Measurements from ENCODE around the gene DDB1.

The DDB1 gene

GRCh38 chr11:61295596-61295926, 37.3 kb downstream of the DDB1 start:
- no peak for DNase-seq (ENCODE audit: low spot score in 2 of 2)
- no peak overlapping the region for H3K27ac Mint-ChIP-seq (ENCODE audit: low read depth)
- ATAC-seq (replicated peaks; ENCODE audit: extremely low read depth, poor library complexity, severe bottlenecking), result no peak
- peaks cover 27% of the 10 kb centered on the region for H3K27me3 Mint-ChIP-seq
- no peaks in the 10 kb centered on the region for H3K9me3 Mint-ChIP-seq
- peak overlapping the region; percentile 73 for H3K4me3 Mint-ChIP-seq
- H3K4me1 Mint-ChIP-seq, result peaks cover 36% of the 10 kb centered on the region
- H3K36me3 Mint-ChIP-seq (ENCODE audit: insufficient read depth), result peaks cover 10% of the 10 kb centered on the region

DNA sequence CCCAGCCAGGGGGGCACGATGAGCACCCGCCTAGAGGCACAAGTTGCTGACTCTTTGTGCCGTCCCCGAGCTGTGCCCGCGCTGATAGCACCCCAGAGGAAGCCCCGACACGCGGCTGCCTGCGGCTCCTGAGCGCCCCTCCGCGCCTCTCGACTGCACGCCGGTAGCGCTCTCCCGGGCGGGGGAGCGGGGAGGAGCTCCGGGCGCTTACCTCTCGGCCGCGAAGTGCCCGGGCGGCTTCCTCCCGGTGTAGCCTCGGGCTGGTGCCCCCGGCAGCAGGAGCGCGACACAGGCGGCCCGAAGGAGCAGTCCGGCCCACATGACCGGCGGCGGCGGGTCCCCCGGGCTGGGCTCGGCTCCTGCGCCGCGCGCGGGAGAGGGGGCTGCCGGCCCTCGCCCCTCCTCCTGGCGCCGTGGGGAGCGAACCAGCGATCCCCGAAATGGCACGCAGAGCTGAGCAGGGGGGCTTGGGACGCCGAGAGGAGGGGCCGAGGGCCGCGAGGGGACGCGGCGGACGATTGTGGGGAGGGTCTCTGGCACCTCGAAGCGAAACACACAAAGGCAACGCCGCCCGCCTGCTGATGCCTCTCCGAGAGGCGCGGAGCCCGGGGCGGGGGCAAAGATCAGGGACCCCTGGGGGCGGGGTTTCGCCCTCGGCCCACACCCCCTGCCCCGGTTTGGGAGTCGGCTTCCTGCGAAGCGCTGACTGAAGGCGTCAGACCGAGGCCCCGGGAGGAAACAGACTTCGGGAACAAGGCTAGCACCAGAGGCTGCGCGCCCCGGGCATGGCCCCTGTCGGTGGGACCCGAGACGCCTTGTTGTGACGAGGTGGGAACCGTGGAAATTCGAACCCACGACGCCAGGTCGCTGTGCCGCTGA, 37.9 kb downstream of the DDB1 start, which contains the start of gene VWCE:
TSS of gene VWCE (minus strand) at position 600 of the 879 bp plus-strand sequence. CDS start at position 321, 279 bp downstream.
- H3K9me3 Mint-ChIP-seq, result no peaks in the 10 kb centered on the region
- H3K36me3 Mint-ChIP-seq (ENCODE audit: insufficient read depth), result peaks cover 5% of the 10 kb centered on the region
- peaks cover 27% of the 10 kb centered on the region for H3K27me3 Mint-ChIP-seq
- no peak within 1 kb of the TSS for H3K27ac Mint-ChIP-seq (ENCODE audit: low read depth)
- peaks cover 36% of the 10 kb centered on the region for H3K4me1 Mint-ChIP-seq
- H3K4me3 Mint-ChIP-seq, result peak within 1 kb of the TSS; percentile 73
- ATAC-seq (replicated peaks; ENCODE audit: extremely low read depth, poor library complexity, severe bottlenecking) (peak; percentile 88), DNase-seq (ENCODE audit: low spot score in 2 of 2) (peak; percentile 42 to 47)

GRCh38 chr11:61293867-61294716, 38.8 kb downstream of the DDB1 start:
- DNase-seq (ENCODE audit: low spot score in 2 of 2), result no peak
- H3K4me1 Mint-ChIP-seq, result peaks cover 35% of the 10 kb centered on the region
- H3K27ac Mint-ChIP-seq (ENCODE audit: low read depth), result no peak overlapping the region
- H3K4me3 Mint-ChIP-seq, result peak overlapping the region; percentile 73
- peaks cover 27% of the 10 kb centered on the region for H3K27me3 Mint-ChIP-seq
- peak; percentile 29 for ATAC-seq (replicated peaks; ENCODE audit: extremely low read depth, poor library complexity, severe bottlenecking)
- peaks cover 5% of the 10 kb centered on the region for H3K36me3 Mint-ChIP-seq (ENCODE audit: insufficient read depth)
- no peaks in the 10 kb centered on the region for H3K9me3 Mint-ChIP-seq

- Mint-ChIP-seq H3K27ac (ENCODE audit: low read depth) (no peak overlapping the region), H3K36me3 (ENCODE audit: insufficient read depth) (peaks cover 3% of the 10 kb centered on the region), H3K27me3 (peaks cover 29% of the 10 kb centered on the region), H3K4me3 (peak overlapping the region; percentile 73), H3K4me1 (peaks cover 19% of the 10 kb centered on the region), H3K9me3 (no peaks in the 10 kb centered on the region)
- ATAC-seq (replicated peaks; ENCODE audit: extremely low read depth, poor library complexity, severe bottlenecking) (no peak), DNase-seq (ENCODE audit: low spot score in 2 of 2) (no peak)
Observed at GRCh38 chr11:61292356-61292755, 40.5 kb downstream of the DDB1 start.

- Mint-ChIP-seq H3K27me3 (peaks cover 36% of the 10 kb centered on the region), H3K9me3 (no peaks in the 10 kb centered on the region), H3K36me3 (ENCODE audit: insufficient read depth) (peaks cover 3% of the 10 kb centered on the region), H3K4me3 (no peak overlapping the region), H3K4me1 (peaks cover 12% of the 10 kb centered on the region), H3K27ac (ENCODE audit: low read depth) (no peak overlapping the region)
- ATAC-seq (replicated peaks; ENCODE audit: extremely low read depth, poor library complexity, severe bottlenecking) (no peak), DNase-seq (ENCODE audit: low spot score in 2 of 2) (no peak)
Observed at GRCh38 chr11:61290905-61291690, 41.8 kb downstream of the DDB1 start.

DNA sequence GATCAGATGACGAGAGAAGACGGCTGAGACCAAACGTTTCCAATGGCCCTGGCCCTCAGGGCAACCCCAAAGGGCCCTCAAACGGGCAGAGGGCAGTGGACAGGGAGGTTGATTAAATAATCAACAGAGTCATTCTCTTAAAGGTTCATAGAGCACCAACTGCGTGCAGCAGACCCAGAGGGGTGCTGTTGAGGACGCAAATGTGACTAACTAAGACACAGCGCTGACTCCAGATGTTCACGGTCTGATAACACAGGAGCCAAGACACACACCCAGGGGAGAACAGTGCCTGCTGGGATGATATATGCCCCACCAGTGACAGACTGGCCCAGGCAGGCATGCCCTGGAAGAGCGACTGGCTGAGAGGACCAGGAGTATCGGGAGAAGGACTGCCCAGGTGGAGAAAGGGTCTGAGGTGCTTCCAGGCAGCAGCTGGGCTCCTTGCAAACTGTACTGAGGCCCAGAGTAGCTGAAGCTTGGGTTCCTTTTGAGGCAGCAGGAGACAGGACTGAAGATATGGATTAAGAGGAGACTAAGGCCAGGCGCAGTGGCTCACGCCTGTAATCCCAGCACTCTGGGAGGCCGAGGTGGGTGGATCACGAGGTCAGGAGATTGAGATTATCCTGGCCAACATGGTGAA, 45.4 kb downstream of the DDB1 start:
- H3K27me3 Mint-ChIP-seq, result peaks cover 17% of the 10 kb centered on the region
- ATAC-seq (replicated peaks; ENCODE audit: extremely low read depth, poor library complexity, severe bottlenecking) (no peak), DNase-seq (ENCODE audit: low spot score in 2 of 2) (no peak)
- no peak overlapping the region for H3K4me3 Mint-ChIP-seq
- H3K36me3 Mint-ChIP-seq (ENCODE audit: insufficient read depth), result no peaks in the 10 kb centered on the region
- peaks cover 5% of the 10 kb centered on the region for H3K9me3 Mint-ChIP-seq
- no peaks in the 10 kb centered on the region for H3K4me1 Mint-ChIP-seq
- no peak overlapping the region for H3K27ac Mint-ChIP-seq (ENCODE audit: low read depth)

DNA sequence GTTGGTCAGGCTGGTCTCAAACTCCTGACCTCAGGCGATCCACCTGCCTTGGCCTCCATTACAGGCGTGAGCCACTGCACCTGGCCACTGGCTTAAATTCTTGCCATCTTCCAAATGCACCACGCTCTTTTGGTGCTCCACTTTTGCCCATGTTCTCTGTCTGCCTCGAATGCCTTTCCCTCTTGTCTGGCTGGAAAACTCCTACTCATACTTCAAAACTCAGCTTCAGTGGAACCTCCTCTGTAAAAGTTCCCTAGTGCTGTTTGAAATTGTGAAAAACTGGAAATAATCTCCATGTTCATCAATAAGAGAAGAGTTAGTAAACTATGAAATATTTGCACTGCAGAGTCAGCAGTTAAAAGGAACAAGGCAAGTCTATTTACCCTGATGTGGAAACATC, 49.3 kb downstream of the DDB1 start:
- H3K27ac Mint-ChIP-seq (ENCODE audit: low read depth), result no peak overlapping the region
- H3K36me3 Mint-ChIP-seq (ENCODE audit: insufficient read depth), result no peaks in the 10 kb centered on the region
- no peak overlapping the region for H3K4me3 Mint-ChIP-seq
- ATAC-seq (replicated peaks; ENCODE audit: extremely low read depth, poor library complexity, severe bottlenecking) (no peak), DNase-seq (ENCODE audit: low spot score in 2 of 2) (no peak)
- H3K4me1 Mint-ChIP-seq, result peaks cover 5% of the 10 kb centered on the region
- peaks cover 9% of the 10 kb centered on the region for H3K27me3 Mint-ChIP-seq
- peaks cover 5% of the 10 kb centered on the region for H3K9me3 Mint-ChIP-seq

DNA sequence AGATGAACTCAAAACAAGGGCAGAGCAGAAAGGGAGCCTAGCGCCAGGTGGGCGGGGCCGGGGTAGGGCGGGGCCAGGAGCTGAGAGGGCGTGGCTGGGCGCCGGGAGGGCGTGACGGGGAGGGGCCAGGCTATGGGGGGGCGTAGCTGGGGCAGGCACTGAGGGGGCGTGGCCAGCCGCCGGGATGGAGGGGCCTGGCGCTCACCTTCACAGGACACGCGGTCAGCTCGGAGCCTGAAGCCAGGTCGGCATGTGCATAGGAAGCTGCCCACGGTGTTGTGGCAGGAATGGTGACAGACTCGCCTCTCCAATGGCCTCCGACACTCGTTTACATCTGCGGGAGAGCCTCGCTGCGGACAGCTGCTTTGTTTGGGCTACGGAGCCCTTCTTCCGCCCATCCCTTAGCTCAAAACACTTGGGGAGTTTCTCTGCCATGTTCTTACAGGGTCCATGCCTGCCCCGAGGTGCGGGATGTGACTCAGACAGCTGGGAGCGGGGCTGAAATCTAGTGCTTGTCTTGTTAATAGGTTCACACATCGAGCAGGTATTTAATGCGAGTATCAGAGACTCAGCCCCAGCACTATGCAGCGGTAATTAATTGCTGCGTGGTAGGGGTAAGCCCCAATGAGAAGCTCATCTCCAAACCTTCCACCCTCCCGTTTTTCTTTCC, 51.2 kb downstream of the DDB1 start:
- no peaks in the 10 kb centered on the region for H3K36me3 Mint-ChIP-seq (ENCODE audit: insufficient read depth)
- H3K4me3 Mint-ChIP-seq, result no peak overlapping the region
- H3K9me3 Mint-ChIP-seq, result peaks cover 5% of the 10 kb centered on the region
- H3K4me1 Mint-ChIP-seq, result peaks cover 5% of the 10 kb centered on the region
- DNase-seq (ENCODE audit: low spot score in 2 of 2) (no peak), ATAC-seq (replicated peaks; ENCODE audit: extremely low read depth, poor library complexity, severe bottlenecking) (no peak)
- no peak overlapping the region for H3K27ac Mint-ChIP-seq (ENCODE audit: low read depth)
- H3K27me3 Mint-ChIP-seq, result peaks cover 10% of the 10 kb centered on the region

DNA sequence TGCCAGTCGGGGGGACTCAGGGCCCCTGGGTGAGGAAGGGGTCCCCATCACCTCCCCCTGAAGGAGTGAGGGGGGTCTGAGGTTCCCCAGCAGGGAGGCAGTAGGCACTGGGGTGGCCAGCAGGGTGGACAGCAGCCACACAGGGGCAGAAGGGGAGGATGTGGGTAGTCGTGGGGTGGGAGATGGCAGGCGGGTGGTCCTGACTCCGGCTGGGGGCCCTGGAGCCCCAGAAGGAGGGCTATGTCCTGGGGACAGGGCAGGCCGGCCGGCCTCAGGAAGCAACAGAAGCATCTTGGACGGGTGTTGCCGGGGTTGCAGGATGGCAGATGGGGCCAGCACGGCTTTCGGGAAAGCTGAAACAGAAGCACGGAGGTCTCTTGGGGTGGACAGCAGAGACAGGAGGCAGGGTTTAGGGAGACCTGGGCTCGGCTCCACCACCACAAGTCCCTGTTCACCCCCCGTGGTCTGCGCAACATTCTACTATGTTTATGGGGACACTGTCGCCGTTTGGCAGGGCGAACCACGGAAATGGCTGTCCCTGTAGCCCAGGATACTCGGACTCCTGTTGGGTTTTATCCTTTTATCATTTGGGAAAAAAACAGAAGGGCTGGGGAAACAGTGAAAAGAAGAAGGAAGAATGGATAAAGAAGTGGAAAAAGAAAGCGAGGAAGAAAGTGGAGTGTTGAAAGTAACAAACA, 51.9 kb downstream of the DDB1 start:
- Mint-ChIP-seq H3K9me3 (peaks cover 5% of the 10 kb centered on the region), H3K27me3 (peaks cover 10% of the 10 kb centered on the region), H3K4me1 (peaks cover 5% of the 10 kb centered on the region), H3K4me3 (no peak overlapping the region), H3K27ac (ENCODE audit: low read depth) (no peak overlapping the region), H3K36me3 (ENCODE audit: insufficient read depth) (no peaks in the 10 kb centered on the region)
- ATAC-seq (replicated peaks; ENCODE audit: extremely low read depth, poor library complexity, severe bottlenecking) (no peak), DNase-seq (ENCODE audit: low spot score in 2 of 2) (no peak)

GRCh38 chr11:61279934-61280659, 52.8 kb downstream of the DDB1 start:
- Mint-ChIP-seq H3K27ac (ENCODE audit: low read depth) (no peak overlapping the region), H3K9me3 (peaks cover 5% of the 10 kb centered on the region), H3K4me1 (peaks cover 5% of the 10 kb centered on the region), H3K27me3 (peaks cover 10% of the 10 kb centered on the region), H3K4me3 (no peak overlapping the region), H3K36me3 (ENCODE audit: insufficient read depth) (no peaks in the 10 kb centered on the region)
- DNase-seq (ENCODE audit: low spot score in 2 of 2), result no peak
- ATAC-seq (replicated peaks; ENCODE audit: extremely low read depth, poor library complexity, severe bottlenecking), result no peak

GRCh38 chr11:61278001-61278470, 54.9 kb downstream of the DDB1 start:
- no peaks in the 10 kb centered on the region for H3K9me3 Mint-ChIP-seq
- H3K4me1 Mint-ChIP-seq, result peaks cover 5% of the 10 kb centered on the region
- H3K36me3 Mint-ChIP-seq (ENCODE audit: insufficient read depth), result no peaks in the 10 kb centered on the region
- ATAC-seq (replicated peaks; ENCODE audit: extremely low read depth, poor library complexity, severe bottlenecking) (no peak), DNase-seq (ENCODE audit: low spot score in 2 of 2) (no peak)
- H3K4me3 Mint-ChIP-seq, result no peak overlapping the region
- peaks cover 10% of the 10 kb centered on the region for H3K27me3 Mint-ChIP-seq
- no peak overlapping the region for H3K27ac Mint-ChIP-seq (ENCODE audit: low read depth)
